Measurements from ENCODE around the gene ASB1.

GRCh38 chr2:238483656-238484055, 56.9 kb downstream of the ASB1 start:
- no peak for TF ChIP-seq POLR2A (IDR thresholded peaks at IDR 0.05; ENCODE audit: insufficient read depth in 1 of 2, low read depth in 2 of 2, low read length in 2 of 2)
- TF ChIP-seq, protein P1, sequence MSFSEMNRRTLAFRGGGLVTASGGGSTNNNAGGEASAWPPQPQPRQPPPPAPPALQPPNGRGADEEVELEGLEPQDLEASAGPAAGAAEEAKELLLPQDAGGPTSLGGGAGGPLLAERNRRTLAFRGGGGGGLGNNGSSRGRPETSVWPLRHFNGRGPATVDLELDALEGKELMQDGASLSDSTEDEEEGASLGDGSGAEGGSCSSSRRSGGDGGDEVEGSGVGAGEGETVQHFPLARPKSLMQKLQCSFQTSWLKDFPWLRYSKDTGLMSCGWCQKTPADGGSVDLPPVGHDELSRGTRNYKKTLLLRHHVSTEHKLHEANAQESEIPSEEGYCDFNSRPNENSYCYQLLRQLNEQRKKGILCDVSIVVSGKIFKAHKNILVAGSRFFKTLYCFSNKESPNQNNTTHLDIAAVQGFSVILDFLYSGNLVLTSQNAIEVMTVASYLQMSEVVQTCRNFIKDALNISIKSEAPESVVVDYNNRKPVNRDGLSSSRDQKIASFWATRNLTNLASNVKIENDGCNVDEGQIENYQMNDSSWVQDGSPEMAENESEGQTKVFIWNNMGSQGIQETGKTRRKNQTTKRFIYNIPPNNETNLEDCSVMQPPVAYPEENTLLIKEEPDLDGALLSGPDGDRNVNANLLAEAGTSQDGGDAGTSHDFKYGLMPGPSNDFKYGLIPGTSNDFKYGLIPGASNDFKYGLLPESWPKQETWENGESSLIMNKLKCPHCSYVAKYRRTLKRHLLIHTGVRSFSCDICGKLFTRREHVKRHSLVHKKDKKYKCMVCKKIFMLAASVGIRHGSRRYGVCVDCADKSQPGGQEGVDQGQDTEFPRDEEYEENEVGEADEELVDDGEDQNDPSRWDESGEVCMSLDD (CRISPR knock-in tag; IDR thresholded peaks at IDR 0.05; ENCODE audit: borderline replicate concordance) = no peak
- TF ChIP-seq HNF4G (IDR thresholded peaks at IDR 0.05; ENCODE audit: borderline replicate concordance, low read depth, low read length) = no peak
- TF ChIP-seq HNF4G (CRISPR knock-in tag; IDR thresholded peaks at IDR 0.05; ENCODE audit: borderline replicate concordance, low read depth) = no peak
- TF ChIP-seq STAG1 (CRISPR knock-in tag; IDR thresholded peaks at IDR 0.05) = no peak
- TF ChIP-seq KLF16 (CRISPR knock-in tag; IDR thresholded peaks at IDR 0.05) = no peak
- no peak for TF ChIP-seq PRPF4 (IDR thresholded peaks at IDR 0.05; ENCODE audit: low read depth, low read length, poor library complexity, severe bottlenecking)
- TF ChIP-seq ELK4 (CRISPR knock-in tag; IDR thresholded peaks at IDR 0.05; ENCODE audit: borderline replicate concordance) = no peak
- no peak for TF ChIP-seq ZNF274 (CRISPR knock-in tag; IDR thresholded peaks at IDR 0.05)
- TF ChIP-seq PHF21A (CRISPR knock-in tag; IDR thresholded peaks at IDR 0.05) = no peak
- no peak for TF ChIP-seq TCF7 (IDR thresholded peaks at IDR 0.05; ENCODE audit: low read depth)

All from HepG2 (cell line).